ENCODE results near the gene PEBP1.

The PEBP1 gene

GRCh38 chr12:118101051-118101450, 34.9 kb upstream of the PEBP1 start:
- H3K4me3 Mint-ChIP-seq = peak overlapping the region; percentile 36
- DNase-seq = no peak
- H3K27ac Mint-ChIP-seq = no peak overlapping the region
- H3K9me3 Mint-ChIP-seq = no peaks in the 10 kb centered on the region
- peaks cover 18% of the 10 kb centered on the region for H3K4me1 Mint-ChIP-seq
- peaks cover 4% of the 10 kb centered on the region for H3K36me3 Mint-ChIP-seq (ENCODE audit: low read depth)
- TF ChIP-seq, protein P1, sequence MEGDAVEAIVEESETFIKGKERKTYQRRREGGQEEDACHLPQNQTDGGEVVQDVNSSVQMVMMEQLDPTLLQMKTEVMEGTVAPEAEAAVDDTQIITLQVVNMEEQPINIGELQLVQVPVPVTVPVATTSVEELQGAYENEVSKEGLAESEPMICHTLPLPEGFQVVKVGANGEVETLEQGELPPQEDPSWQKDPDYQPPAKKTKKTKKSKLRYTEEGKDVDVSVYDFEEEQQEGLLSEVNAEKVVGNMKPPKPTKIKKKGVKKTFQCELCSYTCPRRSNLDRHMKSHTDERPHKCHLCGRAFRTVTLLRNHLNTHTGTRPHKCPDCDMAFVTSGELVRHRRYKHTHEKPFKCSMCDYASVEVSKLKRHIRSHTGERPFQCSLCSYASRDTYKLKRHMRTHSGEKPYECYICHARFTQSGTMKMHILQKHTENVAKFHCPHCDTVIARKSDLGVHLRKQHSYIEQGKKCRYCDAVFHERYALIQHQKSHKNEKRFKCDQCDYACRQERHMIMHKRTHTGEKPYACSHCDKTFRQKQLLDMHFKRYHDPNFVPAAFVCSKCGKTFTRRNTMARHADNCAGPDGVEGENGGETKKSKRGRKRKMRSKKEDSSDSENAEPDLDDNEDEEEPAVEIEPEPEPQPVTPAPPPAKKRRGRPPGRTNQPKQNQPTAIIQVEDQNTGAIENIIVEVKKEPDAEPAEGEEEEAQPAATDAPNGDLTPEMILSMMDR (IDR thresholded peaks at IDR 0.05) = no peak
- peaks cover 5% of the 10 kb centered on the region for H3K27me3 Mint-ChIP-seq (ENCODE audit: low read depth, poor library complexity)

DNA sequence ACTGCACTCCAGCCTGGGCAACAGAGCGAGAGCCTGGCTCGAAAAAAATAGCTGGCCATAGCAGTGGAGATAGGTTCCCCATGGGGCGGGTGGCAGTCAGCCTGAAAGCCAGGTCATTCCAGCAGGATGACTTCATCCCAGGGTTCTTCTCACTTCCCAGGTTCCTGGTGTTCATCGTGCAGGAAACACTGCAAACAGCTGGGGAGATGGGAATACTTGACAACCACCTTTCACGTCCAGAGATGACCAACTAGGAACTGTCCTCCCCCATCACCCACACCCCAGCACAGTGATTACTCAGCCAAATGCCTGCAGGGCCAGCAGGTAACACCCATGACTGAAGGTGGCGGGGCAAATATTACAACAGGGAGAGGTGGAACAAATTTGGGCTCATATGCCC, 33.9 kb upstream of the PEBP1 start:
- no peak for DNase-seq
- TF ChIP-seq, protein P1 (IDR thresholded peaks at IDR 0.05) = no peak
- Mint-ChIP-seq H3K4me1 (peaks cover 18% of the 10 kb centered on the region), H3K4me3 (peak overlapping the region; percentile 90), H3K27me3 (ENCODE audit: low read depth, poor library complexity) (peaks cover 5% of the 10 kb centered on the region), H3K36me3 (ENCODE audit: low read depth) (peaks cover 4% of the 10 kb centered on the region), H3K9me3 (no peaks in the 10 kb centered on the region), H3K27ac (peak overlapping the region; percentile 48)

GRCh38 chr12:118102609-118103008, 33.3 kb upstream of the PEBP1 start:
- Mint-ChIP-seq H3K9me3 (no peaks in the 10 kb centered on the region), H3K27ac (no peak overlapping the region), H3K4me3 (peak overlapping the region; percentile 90), H3K4me1 (peaks cover 18% of the 10 kb centered on the region), H3K36me3 (ENCODE audit: low read depth) (peaks cover 4% of the 10 kb centered on the region), H3K27me3 (ENCODE audit: low read depth, poor library complexity) (peaks cover 5% of the 10 kb centered on the region)
- TF ChIP-seq, protein P1 (IDR thresholded peaks at IDR 0.05) = no peak
- no peak for DNase-seq

- H3K4me3 Mint-ChIP-seq = peak overlapping the region; percentile 90
Observed at GRCh38 chr12:118103201-118103600, 32.7 kb upstream of the PEBP1 start.

DNA sequence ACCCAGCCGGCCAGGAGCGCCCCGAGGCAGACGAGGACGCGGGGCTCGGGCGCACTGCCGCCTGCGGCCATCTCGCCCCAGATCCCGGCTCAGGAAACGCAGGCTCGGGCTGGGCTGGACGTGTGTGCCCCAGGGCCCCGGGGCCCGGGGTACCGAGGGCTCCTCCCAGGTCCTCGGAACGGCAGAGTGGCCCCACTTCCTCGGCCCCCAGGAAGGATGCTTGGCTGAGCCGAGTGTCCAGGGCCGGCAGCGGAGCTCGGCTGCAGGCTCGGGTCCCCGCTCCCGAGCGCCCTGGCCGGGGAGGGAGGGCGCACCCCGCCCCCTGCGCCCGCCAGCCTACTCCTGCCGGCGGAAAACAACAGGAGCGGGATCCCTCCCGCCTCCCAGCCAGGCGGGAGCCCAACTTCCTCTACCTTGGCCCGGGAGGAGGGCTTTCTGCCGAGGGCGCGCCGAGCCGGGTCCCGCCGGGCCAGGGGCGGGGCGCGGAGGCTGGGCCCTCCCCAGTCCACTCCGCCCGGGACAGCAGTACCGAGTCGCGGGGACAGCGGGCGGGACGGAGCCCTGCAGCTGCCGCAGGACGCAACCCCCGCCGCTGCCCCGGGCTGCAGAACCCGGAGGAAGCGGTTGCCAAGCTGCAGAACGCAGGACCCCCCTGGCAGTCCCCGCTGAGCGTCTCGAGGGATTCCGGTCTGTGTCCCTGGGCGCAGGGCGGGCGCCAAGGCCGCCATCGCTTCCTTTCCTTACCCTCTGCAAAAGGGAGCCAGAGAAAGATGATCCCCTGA, 32.1 kb upstream of the PEBP1 start, which contains the start of gene VSIG10:
VSIG10 (minus strand) TSS at position 411 of the 782 bp plus-strand sequence; CDS start at position 71, 340 bp downstream.
- TF ChIP-seq, protein P1 (IDR thresholded peaks at IDR 0.05) = no peak
- DNase-seq = peak; percentile 70
- Mint-ChIP-seq H3K36me3 (ENCODE audit: low read depth) (peaks cover 4% of the 10 kb centered on the region), H3K27ac (peak within 1 kb of the TSS; percentile 70), H3K4me1 (peaks cover 12% of the 10 kb centered on the region), H3K4me3 (peak within 1 kb of the TSS; percentile 90), H3K27me3 (ENCODE audit: low read depth, poor library complexity) (peaks cover 5% of the 10 kb centered on the region), H3K9me3 (no peaks in the 10 kb centered on the region)

More at GRCh38 chr12:118103201-118103600, 32.7 kb upstream of the PEBP1 start:
- H3K36me3 Mint-ChIP-seq (ENCODE audit: low read depth) = peaks cover 4% of the 10 kb centered on the region
- peak; percentile 56 for DNase-seq
- H3K27ac Mint-ChIP-seq = no peak overlapping the region
- peaks cover 16% of the 10 kb centered on the region for H3K4me1 Mint-ChIP-seq
- no peaks in the 10 kb centered on the region for H3K9me3 Mint-ChIP-seq
- H3K27me3 Mint-ChIP-seq (ENCODE audit: low read depth, poor library complexity) = peaks cover 5% of the 10 kb centered on the region
- TF ChIP-seq, protein P1 (IDR thresholded peaks at IDR 0.05) = no peak

DNA sequence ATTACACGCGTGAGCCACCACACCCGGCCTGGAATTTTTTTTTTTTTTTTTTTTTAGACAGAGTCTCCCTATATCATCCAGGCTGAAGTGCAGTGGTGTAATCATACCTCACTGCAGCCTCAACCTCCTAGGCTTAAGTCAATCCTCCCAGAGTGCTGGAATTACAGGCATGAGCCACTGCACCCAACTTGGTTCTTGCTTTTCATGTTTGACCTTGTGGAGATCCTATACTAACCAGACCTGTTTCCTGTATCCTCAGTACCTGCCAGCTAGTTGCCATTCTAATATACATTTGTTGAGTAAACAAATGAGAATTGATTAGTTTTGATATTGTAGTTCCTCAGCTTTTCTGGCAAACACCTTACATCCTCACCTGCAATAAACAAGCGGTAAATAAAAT, 28.9 kb upstream of the PEBP1 start:
- no peak overlapping the region for H3K4me3 Mint-ChIP-seq
- peaks cover 3% of the 10 kb centered on the region for H3K27me3 Mint-ChIP-seq (ENCODE audit: low read depth, poor library complexity)
- H3K4me1 Mint-ChIP-seq = peaks cover 12% of the 10 kb centered on the region
- TF ChIP-seq, protein P1 (IDR thresholded peaks at IDR 0.05) = no peak
- no peaks in the 10 kb centered on the region for H3K9me3 Mint-ChIP-seq
- no peak for DNase-seq
- peak overlapping the region; percentile 80 for H3K27ac Mint-ChIP-seq
- H3K36me3 Mint-ChIP-seq (ENCODE audit: low read depth) = no peaks in the 10 kb centered on the region
